Upper lobe of left lung (tissue), 6 donors: ENCODE measurements around the gene API5. TPM values are rescaled to one million over a fixed set of nuclear protein-coding genes. Genes with fewer than 3 reads are reported as not detected.

Experiments
- ATAC-seq, 2 donors: fragments of 200-7000 bp; cut with Tn5 transposase; one replicate each; pipeline ENCODE4 v1.9.1; 2022; ENCODE audit warnings: mild to moderate bottlenecking in 2 of 2, moderate library complexity in 2 of 2; ENCODE audit not compliant: low FRiP score in 2 of 2
- DNase-seq, 2 donors: peaks; one replicate each; pipeline ENCODE4 v3.0.0-alpha.2; 2019 to 2020
- H3K27ac ChIP-seq, 4 donors: fragments of 200-600 bp; sonication (generic); one replicate each; pipeline ENCODE4 v1.5.1; 2016 to 2019
- H3K27me3 ChIP-seq, 4 donors: fragments of 200-600 bp; sonication (generic); one replicate each; pipeline ENCODE4 v1.5.1; 2017 to 2019
- H3K36me3 ChIP-seq, 4 donors: fragments of 200-600 bp; sonication (generic); one replicate each; pipeline ENCODE4 v1.5.1; 2016 to 2019
- H3K4me1 ChIP-seq, 4 donors: fragments of 200-600 bp; sonication (generic); one replicate each; pipeline ENCODE4 v1.5.1; 2018 to 2019
- H3K4me3 ChIP-seq, 4 donors: fragments of 200-600 bp; sonication (generic); one replicate each; pipeline ENCODE4 v1.5.1; 2017 to 2019; ENCODE audit warnings: mild to moderate bottlenecking in 2 of 4, moderate library complexity in 1 of 4
- H3K9me3 ChIP-seq, 4 donors: fragments of 200-600 bp; sonication (generic); one replicate each; pipeline ENCODE4 v1.5.1; 2018 to 2019
- CTCF ChIP-seq, 6 experiments: fragments of 450-650 bp in 4 of 6; fragments of 200-600 bp in 2 of 6; sonication (generic) in 2 of 6; IDR thresholded peaks; one replicate each; pipeline ENCODE4 v1.5.1; 2016 to 2019; ENCODE audit warnings: antibody characterized with exemption in 6 of 6
- EP300 ChIP-seq, 4 donors: sonication (generic); formaldehyde crosslinking; IDR thresholded peaks; one replicate each; pipeline ENCODE4 v1.5.1; 2017; ENCODE audit warnings: antibody characterized with exemption in 4 of 4, control low read depth in 2 of 4
- POLR2A ChIP-seq, 4 donors: fragments of 450-650 bp; IDR thresholded peaks; one replicate each; pipeline ENCODE4 v1.5.1; 2016 to 2017; ENCODE audit warnings: antibody characterized with exemption in 4 of 4, mild to moderate bottlenecking in 2 of 4
- POLR2AphosphoS5 ChIP-seq, 2 donors: sonication (generic); formaldehyde crosslinking; IDR thresholded peaks; one replicate each; pipeline ENCODE4 v1.5.1; 2017; ENCODE audit warnings: antibody characterized with exemption in 2 of 2
- WGBS, 2 donors: methylation state at CpG; one replicate each; pipeline ENCODE4 v1.1.5; 2017 to 2018; 5-methylcytosine and 5-hydroxymethylcytosine counted together
- total RNA-seq, 6 donors: library from RNA; depleted of rRNA in 4 of 6; stranded (reverse); fragments of >200 nt in 4 of 6; gene quantifications; one replicate each; pipeline versions ENCODE4 v1.1.0 to v1.2.1, GENCODE V29; 2016 to 2021
- donor health status: DM: no; HTN: no; CAD: no; lungs with moderate emphysema.
- donor health status: DM: no; HTN: yes; CAD: no; lungs with severe emphysema.

Gene API5
- total RNA-seq, 6 donors from 2014 or later: 31.4 to 111 (median 74.4) TPM

- no peak overlapping the region for H3K4me3 ChIP-seq
- DNase-seq (no peak), ATAC-seq (no peak)
- peaks cover 0 to 4% (median 0%) of the 10 kb centered on the region in 4 donors for H3K4me1 ChIP-seq
- H3K9me3 ChIP-seq: no peaks in the 10 kb centered on the region
- H3K27me3 ChIP-seq: no peaks in the 10 kb centered on the region
- WGBS, 2 donors: 85 to 94% methylated on average over 2 of the region's 2 CpGs
- H3K36me3 ChIP-seq: no peaks in the 10 kb centered on the region
- H3K27ac ChIP-seq: no peak overlapping the region
- TF ChIP-seq EP300 (IDR thresholded peaks at IDR 0.05): no peak
- TF ChIP-seq CTCF (IDR thresholded peaks at IDR 0.05): no peak
- no peak for TF ChIP-seq POLR2AphosphoS5 (IDR thresholded peaks at IDR 0.05)
- TF ChIP-seq POLR2A (IDR thresholded peaks at IDR 0.05): no peak
Observed at GRCh38 chr11:43270468-43270867, 41.3 kb upstream of the API5 start.

GRCh38 chr11:43278193-43278956, 33.4 kb upstream of the API5 start:
- H3K27me3 ChIP-seq: no peaks in the 10 kb centered on the region
- no peaks in the 10 kb centered on the region for H3K36me3 ChIP-seq
- ATAC-seq: no peak
- 52 to 57% methylated on average over 8 to 9 of the region's 9 CpGs for WGBS, 2 donors
- no peaks in the 10 kb centered on the region for H3K9me3 ChIP-seq
- no peak for DNase-seq
- no peak overlapping the region for H3K27ac ChIP-seq
- H3K4me1 ChIP-seq: peaks cover 0 to 3% (median 0%) of the 10 kb centered on the region in 4 donors
- H3K4me3 ChIP-seq: no peak overlapping the region
- TF ChIP-seq POLR2AphosphoS5 (IDR thresholded peaks at IDR 0.05) (no peak), CTCF (IDR thresholded peaks at IDR 0.05) (peak in 2 of 6 experiments; percentile 4 to 14)

- peak in 1 of 2 donors; percentile 26 for DNase-seq
- Histone ChIP-seq H3K27me3 (no peaks in the 10 kb centered on the region), H3K4me1 (peaks cover 0 to 3% (median 0%) of the 10 kb centered on the region in 4 donors), H3K9me3 (no peaks in the 10 kb centered on the region), H3K27ac (no peak overlapping the region), H3K36me3 (no peaks in the 10 kb centered on the region), H3K4me3 (no peak overlapping the region)
- ATAC-seq: peak in 1 of 2 donors; percentile 65
- TF ChIP-seq POLR2AphosphoS5 (IDR thresholded peaks at IDR 0.05) (no peak), CTCF (IDR thresholded peaks at IDR 0.05) (peak in 5 of 6 experiments; percentile 40 to 81 (median 63))
- WGBS, 2 donors: 21 to 22% methylated on average over 19 of the region's 19 CpGs
Observed at GRCh38 chr11:43282607-43283440, 29.0 kb upstream of the API5 start.

GRCh38 chr11:43285826-43286225, 26.0 kb upstream of the API5 start:
- peaks cover 0 to 3% (median 0%) of the 10 kb centered on the region in 4 donors for H3K4me1 ChIP-seq
- ATAC-seq: no peak
- DNase-seq: no peak
- no peaks in the 10 kb centered on the region for H3K36me3 ChIP-seq
- TF ChIP-seq CTCF (IDR thresholded peaks at IDR 0.05): no peak
- TF ChIP-seq EP300 (IDR thresholded peaks at IDR 0.05): no peak
- TF ChIP-seq POLR2A (IDR thresholded peaks at IDR 0.05): no peak
- no peak for TF ChIP-seq POLR2AphosphoS5 (IDR thresholded peaks at IDR 0.05)
- no peaks in the 10 kb centered on the region for H3K27me3 ChIP-seq
- 68 to 70% methylated on average over 4 of the region's 4 CpGs for WGBS, 2 donors
- no peak overlapping the region for H3K4me3 ChIP-seq
- no peak overlapping the region for H3K27ac ChIP-seq
- no peaks in the 10 kb centered on the region for H3K9me3 ChIP-seq
